ENCODE data around the gene RBM26.

DNA sequence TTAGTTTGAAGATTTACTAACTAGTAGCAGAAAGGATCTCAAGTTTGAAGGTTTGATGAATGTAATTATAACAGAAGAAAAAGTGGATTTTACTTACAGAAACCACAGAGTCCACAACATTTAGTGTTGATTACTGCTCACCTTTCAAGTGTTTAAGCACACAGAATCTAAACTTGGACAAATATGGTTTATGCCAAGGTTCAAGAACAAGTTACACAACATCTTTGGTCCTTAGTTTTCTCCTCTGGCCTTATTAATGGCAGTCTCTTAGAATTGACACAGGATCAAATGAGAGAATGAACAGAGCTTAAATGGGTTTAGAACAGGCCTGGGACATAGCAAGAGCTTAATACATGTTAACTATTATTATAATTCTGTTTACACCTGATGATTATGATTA, 133.0 kb downstream of the RBM26 start:
- TF ChIP-seq, protein P1, sequence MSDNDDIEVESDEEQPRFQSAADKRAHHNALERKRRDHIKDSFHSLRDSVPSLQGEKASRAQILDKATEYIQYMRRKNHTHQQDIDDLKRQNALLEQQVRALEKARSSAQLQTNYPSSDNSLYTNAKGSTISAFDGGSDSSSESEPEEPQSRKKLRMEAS (IDR thresholded peaks at IDR 0.05; ENCODE audit: low read depth): no peak
- TF ChIP-seq, protein P2, sequence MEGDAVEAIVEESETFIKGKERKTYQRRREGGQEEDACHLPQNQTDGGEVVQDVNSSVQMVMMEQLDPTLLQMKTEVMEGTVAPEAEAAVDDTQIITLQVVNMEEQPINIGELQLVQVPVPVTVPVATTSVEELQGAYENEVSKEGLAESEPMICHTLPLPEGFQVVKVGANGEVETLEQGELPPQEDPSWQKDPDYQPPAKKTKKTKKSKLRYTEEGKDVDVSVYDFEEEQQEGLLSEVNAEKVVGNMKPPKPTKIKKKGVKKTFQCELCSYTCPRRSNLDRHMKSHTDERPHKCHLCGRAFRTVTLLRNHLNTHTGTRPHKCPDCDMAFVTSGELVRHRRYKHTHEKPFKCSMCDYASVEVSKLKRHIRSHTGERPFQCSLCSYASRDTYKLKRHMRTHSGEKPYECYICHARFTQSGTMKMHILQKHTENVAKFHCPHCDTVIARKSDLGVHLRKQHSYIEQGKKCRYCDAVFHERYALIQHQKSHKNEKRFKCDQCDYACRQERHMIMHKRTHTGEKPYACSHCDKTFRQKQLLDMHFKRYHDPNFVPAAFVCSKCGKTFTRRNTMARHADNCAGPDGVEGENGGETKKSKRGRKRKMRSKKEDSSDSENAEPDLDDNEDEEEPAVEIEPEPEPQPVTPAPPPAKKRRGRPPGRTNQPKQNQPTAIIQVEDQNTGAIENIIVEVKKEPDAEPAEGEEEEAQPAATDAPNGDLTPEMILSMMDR (IDR thresholded peaks at IDR 0.05): no peak
- TF ChIP-seq YY1 (IDR thresholded peaks at IDR 0.05; ENCODE audit: low read depth) (no peak), POLR2AphosphoS5 (IDR thresholded peaks at IDR 0.05; ENCODE audit: low read depth, low read length) (no peak), JUND (IDR thresholded peaks at IDR 0.05) (no peak), REST (IDR thresholded peaks at IDR 0.05; ENCODE audit: low read depth, low read length) (no peak), RAD21 (IDR thresholded peaks at IDR 0.05; ENCODE audit: low read length) (no peak), RXRA (IDR thresholded peaks at IDR 0.05; ENCODE audit: borderline replicate concordance, low read depth) (no peak), FOXM1 (IDR thresholded peaks at IDR 0.05; ENCODE audit: low read depth) (no peak), IRF3 (IDR thresholded peaks at IDR 0.05; ENCODE audit: low read depth, low read length) (no peak), EP300 (IDR thresholded peaks at IDR 0.05; ENCODE audit: borderline replicate concordance in 1 of 2, low read depth in 1 of 2, low read length in 1 of 2) (no peak), USF2 (IDR thresholded peaks at IDR 0.05; ENCODE audit: borderline replicate concordance, low read depth, low read length) (no peak), SIN3A (IDR thresholded peaks at IDR 0.05; ENCODE audit: borderline replicate concordance, low read depth, low read length) (no peak)

Measured in SK-N-SH (cell line).